IMR-90 (cell line): Measurements from ENCODE around the gene EPC2. TPM values are rescaled to one million over a fixed set of nuclear protein-coding genes. Genes with fewer than 3 reads are reported as not detected.

Experiments
- ATAC-seq: fragments of 200-7000 bp; cut with Tn5 transposase; 2 replicates; pipeline ENCODE4 v1.9.1; 2020; ENCODE audit warnings: low read depth, mild to moderate bottlenecking, moderate library complexity
- BruUV-seq: library from RNA; stranded (reverse); fragments of 400-500 nt; replicated peaks from 2 replicates; lab custom pipeline; 2021; lab: Mats Ljungman, UMichigan
- CTCF ChIA-PET: fragments of 300-600 bp; formaldehyde crosslinking; extraction: SDS; loops from one replicate; lab custom pipeline; 2021; ENCODE audit warnings: antibody characterized with exemption; lab: Yijun Ruan, JAX
- POLR2A ChIA-PET: fragments of 300-600 bp; sonication (Branson Sonifier 250); formaldehyde crosslinking; loops from one replicate; lab custom pipeline; 2022; ENCODE audit warnings: antibody characterized with exemption; ENCODE audit not compliant: unreplicated experiment; lab: Charles Lee
- DNase-seq: peaks from one replicate; pipeline ENCODE4 v3.0.0; 2013
- H2AFZ ChIP-seq: replicated peaks from 2 replicates; pipeline ENCODE3; 2013; ENCODE audit warnings: low read length, mild to moderate bottlenecking; ENCODE audit not compliant: poor library complexity
- H2AK5ac ChIP-seq: 2 replicates; pipeline ENCODE4 v1.6.1; 2013; ENCODE audit warnings: low read depth, low read length, inconsistent platforms
- H2AK9ac ChIP-seq: replicated peaks from 2 replicates; pipeline ENCODE3; 2013; ENCODE audit warnings: mild to moderate bottlenecking, low read depth, low read length, moderate library complexity; ENCODE audit not compliant: poor library complexity
- H2BK120ac ChIP-seq: 2 replicates; pipeline ENCODE4 v1.6.1; 2013; ENCODE audit warnings: low read depth, low read length, inconsistent platforms
- H2BK15ac ChIP-seq: 3 replicates; pipeline ENCODE4 v1.6.1; 2013; ENCODE audit warnings: low read depth, low read length, inconsistent platforms
- H2BK20ac ChIP-seq: 2 replicates; pipeline ENCODE4 v1.6.1; 2013; ENCODE audit warnings: low read depth, mild to moderate bottlenecking, inconsistent platforms, low read length, moderate library complexity
- H2BK5ac ChIP-seq: 2 replicates; pipeline ENCODE4 v1.6.1; 2013; ENCODE audit warnings: mild to moderate bottlenecking, low read depth, low read length, inconsistent platforms; ENCODE audit not compliant: poor library complexity, severe bottlenecking
- H3K14ac ChIP-seq: replicated peaks from 2 replicates; pipeline ENCODE4 v1.6.1; 2013; ENCODE audit warnings: low read depth, low read length, inconsistent platforms
- H3K18ac ChIP-seq: 2 replicates; pipeline ENCODE4 v1.6.1; 2013; ENCODE audit warnings: low read depth, low read length, control low read depth
- H3K23ac ChIP-seq: 2 replicates; pipeline ENCODE4 v1.6.1; 2013; ENCODE audit warnings: low read depth, low read length, inconsistent platforms
- H3K27ac ChIP-seq: 2 replicates; pipeline ENCODE4 v1.5.1; 2013; ENCODE audit warnings: mild to moderate bottlenecking, control low read depth, low read length; ENCODE audit not compliant: insufficient read depth
- H3K27me3 ChIP-seq: 2 replicates; pipeline ENCODE4 v1.6.1; 2013; ENCODE audit warnings: low read length; ENCODE audit not compliant: control insufficient read depth, insufficient read depth
- H3K36me3 ChIP-seq: 2 replicates; pipeline ENCODE4 v1.6.1; 2013; ENCODE audit warnings: low read length, mixed read lengths; ENCODE audit not compliant: control insufficient read depth, insufficient read depth
- H3K4ac ChIP-seq: 2 replicates; pipeline ENCODE4 v1.6.1; 2013; ENCODE audit warnings: low read depth, low read length, inconsistent platforms
- H3K4me1 ChIP-seq: 2 replicates; pipeline ENCODE4 v1.6.1; 2013; ENCODE audit warnings: low read length, mixed read lengths; ENCODE audit not compliant: control insufficient read depth, insufficient read depth
- H3K4me2 ChIP-seq: 2 replicates; pipeline ENCODE4 v1.6.1; 2013; ENCODE audit warnings: low read depth, mild to moderate bottlenecking, control low read depth, low read length, moderate library complexity
- H3K4me3 ChIP-seq: 2 replicates; pipeline ENCODE4 v1.5.1; 2013; ENCODE audit warnings: low read depth, mild to moderate bottlenecking, control low read depth, low read length, moderate library complexity; ENCODE audit not compliant: insufficient read depth
- H3K56ac ChIP-seq: 2 replicates; pipeline ENCODE4 v1.6.1; 2013; ENCODE audit warnings: low read length, inconsistent platforms; ENCODE audit not compliant: insufficient read depth; ENCODE audit errors: extremely low read depth
- H3K79me1 ChIP-seq, 2 experiments: 2 replicates each; pipeline ENCODE4 v1.6.1; 2013; ENCODE audit warnings: low read length in 2 of 2, inconsistent platforms in 1 of 2, low read depth in 1 of 2
- H3K9ac ChIP-seq: 2 replicates; pipeline ENCODE4 v1.6.1; 2013; ENCODE audit warnings: low read depth, low read length, control low read depth
- H3K9me1 ChIP-seq: 2 replicates; pipeline ENCODE4 v1.6.1; 2013; ENCODE audit warnings: low read length, inconsistent platforms; ENCODE audit not compliant: insufficient read depth
- H3K9me3 ChIP-seq: 2 replicates; pipeline ENCODE4 v1.6.1; 2013; ENCODE audit warnings: low read length; ENCODE audit not compliant: control insufficient read depth, insufficient read depth
- H4K20me1 ChIP-seq: 2 replicates; pipeline ENCODE4 v1.6.1; 2013; ENCODE audit warnings: low read length, inconsistent platforms; ENCODE audit not compliant: insufficient read depth
- H4K5ac ChIP-seq: 2 replicates; pipeline ENCODE4 v1.6.1; 2013; ENCODE audit warnings: mild to moderate bottlenecking, low read depth, low read length, control low read depth
- H4K8ac ChIP-seq, 2 experiments: 2 replicates each; pipeline ENCODE4 v1.6.1; 2013; ENCODE audit warnings: low read depth in 2 of 2, low read length in 2 of 2, control low read depth in 1 of 2, inconsistent platforms in 1 of 2
- H4K91ac ChIP-seq: 2 replicates; pipeline ENCODE4 v1.6.1; 2013; ENCODE audit warnings: low read depth, low read length, inconsistent platforms; ENCODE audit not compliant: insufficient read depth
- BHLHE40 ChIP-seq: fragments of 150-350 bp; IDR thresholded peaks from 2 replicates; pipeline ENCODE4 v1.6.1; 2016; ENCODE audit warnings: mild to moderate bottlenecking, low read depth, low read length
- CEBPB ChIP-seq: IDR thresholded peaks from 2 replicates; pipeline ENCODE4 v1.6.1; 2012; ENCODE audit warnings: low read depth, low read length, improper control_type of control experiment
- CHD1 ChIP-seq: IDR thresholded peaks from 2 replicates; pipeline ENCODE4 v1.6.1; 2012; ENCODE audit warnings: low read depth, low read length, improper control_type of control experiment
- ELK1 ChIP-seq: fragments of 150-350 bp; IDR thresholded peaks from 2 replicates; pipeline ENCODE4 v1.6.1; 2016; ENCODE audit warnings: low read depth, mild to moderate bottlenecking, low read length, moderate library complexity, borderline replicate concordance
- MAFK ChIP-seq: IDR thresholded peaks from 2 replicates; pipeline ENCODE4 v1.6.1; 2012; ENCODE audit warnings: low read depth, low read length, improper control_type of control experiment
- POLR2A ChIP-seq: IDR thresholded peaks from 2 replicates; pipeline ENCODE4 v1.6.1; 2012; ENCODE audit warnings: mild to moderate bottlenecking, low read depth, low read length
- RFX5 ChIP-seq: IDR thresholded peaks from 2 replicates; pipeline ENCODE4 v1.8.0; 2012; ENCODE audit warnings: low read depth, mild to moderate bottlenecking, low read length, moderate library complexity
- SMC3 ChIP-seq: fragments of 150-350 bp; IDR thresholded peaks from 2 replicates; pipeline ENCODE4 v1.6.1; 2016; ENCODE audit warnings: low read depth, mild to moderate bottlenecking, antibody characterized with exemption, low read length, moderate library complexity
- USF2 ChIP-seq: fragments of 150-350 bp; IDR thresholded peaks from 2 replicates; pipeline ENCODE4 v1.6.1; 2017; ENCODE audit warnings: mild to moderate bottlenecking, antibody characterized with exemption, low read length, low read depth
- WGBS, 2 experiments: methylation state at CpG; one replicate each; pipeline versions ENCODE4 v1.1.5 to v1.1.7; 2013; ENCODE audit warnings: missing lambda C conversion rate in 2 of 2; ENCODE audit not compliant: insufficient read length in 1 of 2; ENCODE audit errors: extremely low coverage in 2 of 2; 5-methylcytosine and 5-hydroxymethylcytosine counted together
- dilution Hi-C: fragments of 300-500 bp; cut with HindIII; formaldehyde crosslinking; loops from one replicate; pipeline ENCODE4 v1.14.3; 2018; ENCODE audit warnings: low sequenced_read_pairs; ENCODE audit not compliant: unreplicated experiment
- in situ Hi-C: fragments of 300-500 bp; cut with MboI; formaldehyde crosslinking; loops from 3 replicates; pipeline ENCODE4 v1.14.3; 2019; ENCODE audit warnings: low sequenced_read_pairs, inconsistent platforms, mixed read lengths
- intact Hi-C: fragments of 100-400 bp; cut with micrococcal nuclease; formaldehyde crosslinking; loops from 2 replicates; pipeline ENCODE4 v1.10.0; 2022
- polyA plus RNA-seq, 3 experiments: library from polyadenylated mRNA; depleted of rRNA; stranded (reverse); fragments of >200 nt; gene quantifications; 2 replicates each; pipeline ENCODE4 v1.2.3, GENCODE V29; 2012; ENCODE audit warnings: low replicate concordance in 1 of 3
- total RNA-seq: library from RNA; depleted of rRNA; stranded (reverse); fragments of >200 nt; gene quantifications from 2 replicates; pipeline ENCODE4 v1.2.3, GENCODE V29; 2012

EPC2 gene
- total and polyA plus RNA-seq, 2 of the 4 experiments (the other 2 are of a cell fraction), result 10.6 to 22.6 TPM

- Histone ChIP-seq H2BK5ac (no peak overlapping the region), H3K4me2 (no peak overlapping the region), H3K9me3 (no peaks in the 10 kb centered on the region), H4K91ac (no peak overlapping the region), H3K56ac (no peak overlapping the region), H3K14ac (no peak overlapping the region), H3K27ac (no peak overlapping the region), H2AK9ac (no peak overlapping the region), H2AK5ac (no peak overlapping the region), H3K4me1 (no peaks in the 10 kb centered on the region), H3K4ac (no peak overlapping the region), H3K9me1 (no peaks in the 10 kb centered on the region), H3K27me3 (peaks cover 2% of the 10 kb centered on the region; the same call in 1 of the 2 replicates), H3K36me3 (no peaks in the 10 kb centered on the region), H2BK15ac (no peak overlapping the region), H3K9ac (no peak overlapping the region), H2BK120ac (no peak overlapping the region), H4K20me1 (no peaks in the 10 kb centered on the region), H3K4me3 (no peak overlapping the region), H4K5ac (no peak overlapping the region), H3K79me1 (no peaks in the 10 kb centered on the region), H3K18ac (no peak overlapping the region), H2BK20ac (no peak overlapping the region), H2AFZ (no peak overlapping the region), H4K8ac (no peak overlapping the region), H3K23ac (no peak overlapping the region)
- DNase-seq, result no peak
- ChIA-PET POLR2A (no interaction called here), CTCF (no interaction called here)
- ATAC-seq, result no peak
- BruUV-seq, result no TSS peak
- intact Hi-C loops, result no loop called here
- TF ChIP-seq CHD1 (no peak), CEBPB (no peak), POLR2A (no peak), RFX5 (no peak), ELK1 (no peak), SMC3 (no peak), BHLHE40 (no peak), MAFK (no peak), USF2 (no peak)
- no CpG with 5 or more reads among the region's 4 CpGs for WGBS, 2 experiments
- dilution Hi-C loops, result no loop called here
- in situ Hi-C loops, result no loop called here
Observed at GRCh38 chr2:148607566-148607965, 37.0 kb upstream of the EPC2 start.
